Stimulated activated naive CD8-positive, alpha-beta T cell treated with anti-CD3 and anti-CD28 coated beads, Interleukin-15, Interleukin-2, amounts not matched to agents 100 ng/mL and 50 ng/mL, for 24 hours (primary cell): ENCODE data around the gene KDM2A.
"Not testable (repeated sequence)": the region's sequence is repeated elsewhere in the genome, so short reads cannot be mapped to it uniquely, and the experiment has no call there.

Experiments
- H3K27ac Mint-ChIP-seq: one replicate; pipeline ENCODE4 v1.8.0; 2021; ENCODE audit warnings: mild to moderate bottlenecking, mixed read lengths
- H3K27me3 Mint-ChIP-seq: one replicate; pipeline ENCODE4 v1.8.0; 2021; ENCODE audit warnings: mixed read lengths
- H3K36me3 Mint-ChIP-seq: one replicate; pipeline ENCODE4 v1.8.0; 2021; ENCODE audit warnings: low read depth, mixed read lengths
- H3K4me1 Mint-ChIP-seq: one replicate; pipeline ENCODE4 v1.8.0; 2021; ENCODE audit warnings: low read depth, mixed read lengths
- H3K4me3 Mint-ChIP-seq: one replicate; pipeline ENCODE4 v1.8.0; 2021; ENCODE audit warnings: mild to moderate bottlenecking, mixed read lengths
- H3K9me3 Mint-ChIP-seq: one replicate; pipeline ENCODE4 v1.8.0; 2021; ENCODE audit warnings: mixed read lengths

Gene KDM2A

DNA sequence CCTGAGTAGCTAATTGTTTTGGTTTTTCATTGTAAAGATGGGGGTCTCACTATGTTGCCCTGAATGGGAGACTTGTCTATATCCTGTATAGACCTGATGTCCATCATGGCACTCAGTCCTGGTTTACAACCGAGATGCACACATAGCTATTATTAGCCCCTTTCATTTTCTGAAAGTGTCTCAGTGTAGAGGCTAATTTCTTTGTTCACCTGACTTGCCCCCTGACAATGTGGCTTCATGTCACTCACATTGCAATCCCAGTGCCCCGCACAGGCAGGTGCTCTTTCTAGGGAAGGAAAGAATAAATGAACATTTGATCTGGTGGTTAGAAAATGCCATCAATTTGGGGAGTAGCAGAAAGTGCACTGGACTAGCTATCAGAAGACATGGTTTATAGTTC, 13.1 kb upstream of the KDM2A start:
- peak overlapping the region; percentile 31 for H3K27ac Mint-ChIP-seq
- H3K9me3 Mint-ChIP-seq = no peaks in the 10 kb centered on the region
- H3K27me3 Mint-ChIP-seq = no peaks in the 10 kb centered on the region
- peaks cover 19% of the 10 kb centered on the region for H3K4me1 Mint-ChIP-seq
- H3K36me3 Mint-ChIP-seq = no peaks in the 10 kb centered on the region
- H3K4me3 Mint-ChIP-seq = no peak overlapping the region

DNA sequence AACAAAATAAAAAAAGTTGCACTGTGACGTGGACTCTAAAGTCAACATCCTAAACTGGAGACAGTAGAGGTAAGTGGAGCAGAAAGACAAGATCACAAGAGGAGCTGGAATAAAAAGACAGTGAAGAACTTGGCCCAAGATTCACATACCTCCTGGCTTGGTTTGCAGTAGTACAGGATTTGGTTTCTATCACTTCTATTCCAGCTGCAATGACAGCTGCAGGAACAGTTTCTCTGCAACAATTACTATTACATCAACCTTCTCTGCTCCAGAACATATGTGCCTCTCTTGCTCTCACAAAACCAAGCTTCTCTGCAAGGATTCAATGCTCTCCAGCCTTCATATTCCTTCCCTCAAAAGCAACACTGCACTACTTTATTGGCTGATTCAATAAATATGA, 7.8 kb upstream of the KDM2A start:
- peaks cover 11% of the 10 kb centered on the region for H3K4me1 Mint-ChIP-seq
- H3K9me3 Mint-ChIP-seq = no peaks in the 10 kb centered on the region
- no peaks in the 10 kb centered on the region for H3K27me3 Mint-ChIP-seq
- H3K4me3 Mint-ChIP-seq = no peak overlapping the region
- no peaks in the 10 kb centered on the region for H3K36me3 Mint-ChIP-seq
- no peak overlapping the region for H3K27ac Mint-ChIP-seq

DNA sequence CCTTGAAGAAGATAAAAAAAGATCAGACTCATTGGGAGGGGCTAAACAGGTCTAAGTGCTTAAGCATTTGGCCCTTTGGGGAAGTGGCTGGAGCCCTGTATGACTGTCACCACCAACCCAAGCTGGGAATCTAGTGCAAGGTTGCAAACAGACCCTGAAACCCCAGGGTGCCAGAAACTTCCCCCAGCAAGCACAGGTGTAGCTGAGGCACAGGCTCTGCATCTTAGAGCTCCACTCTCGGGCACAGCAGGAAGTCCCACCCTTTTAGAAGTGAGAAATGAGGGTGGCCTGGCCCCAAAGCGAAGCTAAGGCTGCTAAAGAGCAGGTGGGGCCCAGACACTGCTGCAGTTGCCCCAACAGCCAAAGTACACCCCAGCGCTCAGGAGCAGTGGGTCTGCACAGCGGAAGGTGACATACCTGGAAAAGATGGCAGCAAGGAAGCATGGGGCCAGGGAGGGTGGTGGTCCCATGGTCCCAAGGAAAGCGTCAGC, 5.8 kb upstream of the KDM2A start:
- Mint-ChIP-seq H3K4me3 (no peak overlapping the region), H3K4me1 (peaks cover 18% of the 10 kb centered on the region), H3K27ac (no peak overlapping the region), H3K9me3 (no peaks in the 10 kb centered on the region), H3K27me3 (no peaks in the 10 kb centered on the region), H3K36me3 (no peaks in the 10 kb centered on the region)

DNA sequence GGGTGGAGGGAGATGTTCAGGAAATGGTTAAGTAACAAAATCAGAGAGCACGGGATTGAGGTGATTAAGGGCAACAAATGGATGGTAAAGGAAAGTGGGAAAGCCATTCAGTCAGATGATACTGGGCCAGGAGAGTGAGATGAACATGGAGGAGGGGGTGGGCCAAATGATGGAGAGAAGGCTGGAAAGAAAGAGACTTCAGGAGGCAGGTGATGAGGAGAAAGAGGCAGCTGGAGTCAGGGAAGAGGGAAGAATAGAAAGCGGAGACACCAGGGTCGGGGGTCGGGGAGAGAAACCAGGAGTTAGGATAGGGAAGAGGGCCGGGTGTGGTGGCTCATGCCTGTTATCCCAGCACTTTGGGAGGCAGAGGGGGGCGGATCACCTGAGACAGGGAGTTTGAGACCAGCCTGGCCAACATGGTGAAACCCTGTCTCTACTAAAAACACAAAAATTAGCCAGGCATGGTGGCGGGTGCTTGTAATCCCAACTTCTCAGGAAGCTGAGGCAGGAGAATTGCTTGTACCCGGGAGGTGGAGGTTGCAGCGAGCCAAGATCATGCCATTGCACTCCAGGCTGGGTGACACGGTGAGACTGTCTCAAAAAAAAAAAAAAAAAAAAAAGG, 4.7 kb upstream of the KDM2A start:
- Mint-ChIP-seq H3K4me3 (no peak overlapping the region), H3K36me3 (no peaks in the 10 kb centered on the region), H3K27ac (no peak overlapping the region), H3K27me3 (no peaks in the 10 kb centered on the region), H3K4me1 (peaks cover 18% of the 10 kb centered on the region), H3K9me3 (no peaks in the 10 kb centered on the region)

- Mint-ChIP-seq H3K4me3 (no peak overlapping the region), H3K27ac (no peak overlapping the region), H3K36me3 (peaks cover 19% of the 10 kb centered on the region), H3K4me1 (peaks cover 32% of the 10 kb centered on the region), H3K9me3 (no peaks in the 10 kb centered on the region), H3K27me3 (no peaks in the 10 kb centered on the region)
Measured at GRCh38 chr11:67116758-67117105, 2.3 kb upstream of the KDM2A start.

- Mint-ChIP-seq H3K4me1 (peaks cover 37% of the 10 kb centered on the region), H3K36me3 (peaks cover 19% of the 10 kb centered on the region), H3K27ac (peak overlapping the region; percentile 66)
Measured at GRCh38 chr11:67117176-67117575, 1.9 kb upstream of the KDM2A start.

GRCh38 chr11:67117672-67118180, 1.3 kb upstream of the KDM2A start:
- no peaks in the 10 kb centered on the region for H3K27me3 Mint-ChIP-seq
- peak overlapping the region; percentile 66 for H3K27ac Mint-ChIP-seq
- H3K4me1 Mint-ChIP-seq = peaks cover 39% of the 10 kb centered on the region
- H3K9me3 Mint-ChIP-seq = no peaks in the 10 kb centered on the region
- peaks cover 19% of the 10 kb centered on the region for H3K36me3 Mint-ChIP-seq
- peak overlapping the region; percentile 73 for H3K4me3 Mint-ChIP-seq

More at GRCh38 chr11:67117176-67117575, 1.9 kb upstream of the KDM2A start:
- H3K9me3 Mint-ChIP-seq = no peaks in the 10 kb centered on the region
- H3K27me3 Mint-ChIP-seq = no peaks in the 10 kb centered on the region
- peak overlapping the region; percentile 73 for H3K4me3 Mint-ChIP-seq

DNA sequence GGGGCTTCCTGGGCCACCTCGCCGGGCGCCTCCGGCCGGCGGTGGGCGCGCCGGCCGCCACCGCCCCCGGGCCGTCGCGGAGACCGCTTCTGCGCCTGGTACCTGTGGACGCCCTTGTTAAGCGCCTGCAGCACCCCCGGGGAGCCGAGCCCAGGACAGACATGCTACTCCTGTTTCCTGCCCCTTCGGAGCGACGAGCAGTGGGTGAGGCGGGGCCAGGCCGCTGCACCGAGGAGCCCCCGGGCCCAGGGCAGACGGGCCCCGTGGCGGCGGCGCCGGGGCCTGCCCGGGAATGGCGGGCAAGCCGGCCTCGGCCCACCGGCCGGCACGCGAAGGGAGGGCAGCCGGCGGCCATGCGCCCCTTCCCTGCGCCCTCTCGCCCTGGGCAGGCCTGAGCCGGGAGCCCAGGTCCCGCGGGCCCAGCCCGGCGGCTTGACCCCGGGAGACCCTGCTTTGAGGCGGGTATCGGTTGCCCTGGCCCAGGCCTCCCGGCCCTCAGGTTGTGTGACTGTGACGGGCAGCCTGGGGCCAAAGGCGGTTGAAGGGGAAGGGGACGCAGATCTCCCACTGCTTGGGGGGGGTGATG, 789 bp upstream of the KDM2A start:
- Mint-ChIP-seq H3K36me3 (peaks cover 20% of the 10 kb centered on the region), H3K4me3 (peak overlapping the region; percentile 49), H3K27me3 (no peaks in the 10 kb centered on the region), H3K4me1 (peaks cover 39% of the 10 kb centered on the region), H3K9me3 (no peaks in the 10 kb centered on the region), H3K27ac (no peak overlapping the region)

DNA sequence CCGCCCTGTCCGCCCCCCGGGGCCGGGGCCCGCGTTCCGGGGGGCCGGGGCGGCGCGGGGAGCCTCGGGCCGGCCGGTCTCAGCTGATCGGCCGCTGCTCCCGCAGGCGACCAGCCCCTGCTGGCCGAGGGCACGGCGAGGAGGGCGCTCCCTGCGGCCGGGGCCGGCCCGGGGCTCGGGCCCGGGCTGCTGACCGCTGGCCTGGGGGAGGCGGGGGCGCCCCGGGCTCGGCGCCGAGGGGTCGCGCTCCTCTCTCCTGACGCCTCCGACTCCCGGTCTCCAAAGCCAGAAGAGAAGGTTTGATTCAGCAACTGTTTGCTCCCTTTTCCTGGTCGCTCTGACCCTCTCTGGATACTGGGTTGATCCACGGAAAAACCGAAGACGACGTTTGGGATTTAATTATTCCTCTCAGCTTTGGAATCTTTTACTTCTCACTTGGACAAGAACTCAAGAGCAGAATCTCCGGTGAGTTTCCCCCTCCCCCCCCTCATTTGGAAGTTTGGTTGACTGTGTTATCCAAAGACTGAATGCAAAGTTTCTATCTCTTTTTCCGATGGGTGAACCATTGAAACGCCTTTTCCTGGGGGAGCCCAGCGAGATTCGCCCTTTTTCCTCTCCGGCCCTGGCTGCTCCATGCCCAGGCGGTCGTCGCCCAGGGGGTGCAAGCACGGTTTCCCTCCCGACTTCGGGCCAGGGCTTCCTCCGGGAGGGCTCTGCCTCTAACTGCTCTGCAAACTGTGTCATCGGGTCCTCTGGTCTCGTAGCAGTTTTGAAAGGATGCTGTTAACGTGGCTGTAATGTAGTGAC, 725 bp downstream of the KDM2A start:
- H3K4me1 Mint-ChIP-seq = peaks cover 41% of the 10 kb centered on the region
- H3K27ac Mint-ChIP-seq = peak overlapping the region; percentile 92
- H3K9me3 Mint-ChIP-seq = no peaks in the 10 kb centered on the region
- H3K36me3 Mint-ChIP-seq = peaks cover 26% of the 10 kb centered on the region
- H3K27me3 Mint-ChIP-seq = no peaks in the 10 kb centered on the region
- H3K4me3 Mint-ChIP-seq = peak overlapping the region; percentile 95

- Mint-ChIP-seq H3K36me3 (peaks cover 29% of the 10 kb centered on the region), H3K27me3 (no peaks in the 10 kb centered on the region), H3K4me1 (peaks cover 41% of the 10 kb centered on the region), H3K9me3 (no peaks in the 10 kb centered on the region), H3K4me3 (peak overlapping the region; percentile 95), H3K27ac (peak overlapping the region; percentile 92)
Measured at GRCh38 chr11:67120456-67120855, 1.4 kb downstream of the KDM2A start.

GRCh38 chr11:67120881-67121710, 2.0 kb downstream of the KDM2A start:
- Mint-ChIP-seq H3K27ac (peak overlapping the region; percentile 92), H3K4me1 (peaks cover 38% of the 10 kb centered on the region), H3K4me3 (peak overlapping the region; percentile 95), H3K27me3 (no peaks in the 10 kb centered on the region), H3K36me3 (peaks cover 29% of the 10 kb centered on the region), H3K9me3 (no peaks in the 10 kb centered on the region)

- not testable (repeated sequence) for H3K27ac Mint-ChIP-seq, H3K27me3 Mint-ChIP-seq, H3K9me3 Mint-ChIP-seq, H3K4me3 Mint-ChIP-seq
- Mint-ChIP-seq H3K4me1 (peaks cover 36% of the 10 kb centered on the region), H3K36me3 (peaks cover 36% of the 10 kb centered on the region)
Measured at GRCh38 chr11:67123801-67124200, 4.7 kb downstream of the KDM2A start.

DNA sequence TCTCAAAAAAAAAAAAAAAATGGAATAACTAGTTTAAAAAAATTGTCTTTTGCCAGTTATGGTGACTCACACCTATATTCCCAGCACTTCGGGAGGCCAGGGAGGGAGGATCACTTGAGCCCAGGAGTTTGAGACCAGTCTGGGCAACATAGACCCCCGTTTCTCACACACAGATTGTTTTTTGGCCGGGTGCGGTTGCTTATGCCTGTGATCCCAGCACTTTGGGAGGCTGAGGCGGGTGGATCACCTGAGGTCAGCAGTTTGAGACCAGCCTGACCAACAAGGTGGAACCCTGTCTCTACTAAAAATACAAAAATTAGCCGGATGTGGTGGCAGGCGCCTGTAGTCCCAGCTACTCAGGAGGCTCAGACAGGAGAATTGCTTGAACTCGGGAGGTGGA, 7.2 kb downstream of the KDM2A start:
- H3K9me3 Mint-ChIP-seq, H3K27ac Mint-ChIP-seq, H3K27me3 Mint-ChIP-seq, H3K4me3 Mint-ChIP-seq: not testable (repeated sequence)
- Mint-ChIP-seq H3K4me1 (peaks cover 35% of the 10 kb centered on the region), H3K36me3 (peaks cover 35% of the 10 kb centered on the region)

DNA sequence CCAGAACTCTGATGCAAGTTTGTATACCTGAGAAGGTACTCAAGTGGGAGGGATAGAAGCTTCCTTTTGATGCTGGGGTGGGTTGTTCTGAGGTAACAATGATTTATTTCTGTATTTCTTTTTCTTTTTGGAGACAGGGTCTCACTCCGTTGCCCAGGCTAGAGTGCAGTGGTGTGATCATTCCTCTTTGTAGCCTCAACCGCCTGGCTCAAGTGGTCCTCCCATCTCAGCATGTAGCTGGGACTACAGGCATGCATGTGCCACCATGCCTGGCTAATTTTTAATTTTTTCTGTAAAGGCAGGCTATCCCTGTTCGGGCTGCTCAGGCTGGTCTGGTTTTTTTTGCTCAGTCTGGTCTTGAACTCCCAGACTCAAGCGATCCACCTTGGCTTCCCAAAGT, 7.9 kb downstream of the KDM2A start:
- Mint-ChIP-seq H3K4me1 (peaks cover 27% of the 10 kb centered on the region), H3K9me3 (no peaks in the 10 kb centered on the region), H3K27ac (no peak overlapping the region), H3K36me3 (peaks cover 38% of the 10 kb centered on the region), H3K4me3 (no peak overlapping the region), H3K27me3 (no peaks in the 10 kb centered on the region)
